ENCODE data around the gene TIPARP.

Gene TIPARP

GRCh38 chr3:156675830-156676767, 1.7 kb downstream of the TIPARP start:
- DNase-seq (ENCODE audit: low read depth in 2 of 2): peak; percentile 3 to 10

GRCh38 chr3:156676768-156677479, 2.5 kb downstream of the TIPARP start:
- peak in 1 of 2 donors; percentile 8 for DNase-seq (ENCODE audit: low read depth in 2 of 2)

GRCh38 chr3:156677536-156677935, 3.1 kb downstream of the TIPARP start:
- DNase-seq (ENCODE audit: low read depth in 2 of 2): no peak

- DNase-seq (ENCODE audit: low read depth in 2 of 2): no peak
These were observed 3.8 kb downstream of the TIPARP start for GRCh38 chr3:156678197-156678596.

GRCh38 chr3:156680243-156680914, 6.0 kb downstream of the TIPARP start:
- DNase-seq (ENCODE audit: low read depth in 2 of 2): no peak

DNA sequence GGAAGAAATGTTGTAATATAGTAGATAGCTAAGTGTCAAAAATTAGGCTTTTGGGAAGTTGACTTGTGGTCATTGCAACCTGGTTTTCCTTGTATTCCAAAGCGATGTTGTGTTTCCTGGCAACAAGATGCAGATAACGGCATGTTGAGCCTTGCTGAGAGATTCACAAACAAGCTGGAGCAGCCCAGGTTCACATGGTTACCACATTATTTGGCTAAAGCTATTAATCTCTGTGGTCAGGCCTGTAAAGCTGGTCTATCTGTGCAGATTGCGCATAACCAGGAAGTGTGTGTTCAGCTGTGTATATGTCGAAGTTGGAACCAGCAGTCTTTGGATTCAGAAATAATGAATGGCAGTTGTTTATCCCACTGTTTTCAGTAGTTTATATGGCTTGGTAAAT, 6.6 kb downstream of the TIPARP start:
- DNase-seq (ENCODE audit: low read depth in 2 of 2): no peak

DNA sequence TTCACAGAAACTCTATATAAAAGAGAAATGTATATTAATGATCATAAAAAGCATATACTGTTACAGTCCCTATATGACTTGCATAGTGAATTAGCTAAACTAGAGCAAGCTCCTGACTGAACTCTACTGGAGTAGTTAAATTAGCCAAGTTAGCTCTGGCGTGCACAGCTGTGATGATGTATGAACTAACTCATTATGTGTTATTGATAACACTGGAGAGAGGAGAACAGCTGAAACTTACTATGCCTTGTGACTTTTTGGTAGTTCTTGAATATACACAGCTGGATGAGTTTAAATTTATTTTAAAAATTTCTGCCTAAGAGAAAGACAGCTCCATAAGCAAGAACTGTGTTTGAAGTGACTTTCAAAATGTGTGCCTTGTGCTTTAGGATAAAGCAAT, 8.1 kb downstream of the TIPARP start:
- no peak for DNase-seq (ENCODE audit: low read depth in 2 of 2)

DNA sequence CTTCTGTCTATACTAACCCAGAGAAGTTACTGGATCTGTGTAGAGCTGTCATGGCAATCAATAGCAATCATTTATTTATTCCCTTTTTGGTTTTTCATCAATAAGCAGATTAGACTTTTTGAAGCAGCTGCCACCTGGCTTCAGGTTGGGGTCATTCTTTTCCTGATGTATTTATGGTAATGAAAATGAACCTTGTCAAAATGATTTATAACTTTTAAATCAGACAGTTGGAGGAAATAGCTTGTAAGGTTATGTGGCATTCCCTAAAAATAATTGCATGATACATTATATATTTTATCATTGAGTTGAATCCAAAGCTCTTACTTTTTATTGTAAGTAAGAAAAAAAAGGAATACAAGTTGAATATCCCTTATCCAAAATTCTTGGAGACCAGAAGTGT, 8.6 kb downstream of the TIPARP start:
- no peak for DNase-seq (ENCODE audit: low read depth in 2 of 2)

DNA sequence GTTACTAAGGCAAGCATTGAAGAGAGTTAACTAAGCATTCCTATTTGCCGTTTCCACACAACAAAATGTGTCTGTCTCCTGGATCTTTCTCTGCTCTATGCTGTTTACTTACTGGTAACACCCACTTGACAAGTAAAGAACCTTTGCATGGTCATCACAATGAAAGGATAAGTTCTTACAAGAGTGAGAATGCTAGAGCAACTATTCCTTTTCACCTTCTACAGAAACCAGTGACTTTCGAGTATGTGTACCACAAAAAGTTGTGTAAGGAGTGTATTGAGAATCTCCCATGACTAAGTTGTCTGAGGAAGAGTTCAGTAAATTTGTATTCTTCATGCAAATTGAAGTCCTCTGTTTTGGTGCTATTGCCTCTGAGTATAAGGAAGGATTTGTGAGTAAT, 10.8 kb downstream of the TIPARP start:
- DNase-seq (ENCODE audit: low read depth in 2 of 2): no peak

GRCh38 chr3:156685752-156686151, 11.4 kb downstream of the TIPARP start:
- no peak for DNase-seq (ENCODE audit: low read depth in 2 of 2)

DNA sequence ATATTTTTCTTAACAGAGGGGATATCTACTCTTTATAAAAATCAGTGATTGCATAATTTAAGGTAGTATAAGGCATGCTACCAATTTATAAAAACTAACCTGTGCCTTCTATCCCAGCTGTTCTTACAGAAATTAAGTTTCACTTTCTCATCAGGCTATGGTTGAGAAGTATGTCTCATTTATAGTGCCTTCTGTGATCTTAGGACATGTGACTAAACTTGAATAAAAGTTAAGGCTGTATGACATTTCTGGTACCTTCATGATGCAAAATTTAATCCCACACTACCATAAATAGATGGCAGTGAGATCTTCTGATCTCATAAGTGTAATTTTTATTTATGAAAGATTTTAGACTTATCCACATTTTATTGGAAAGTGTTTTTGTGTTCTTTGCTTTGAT, 12.6 kb downstream of the TIPARP start:
- no peak for DNase-seq (ENCODE audit: low read depth in 2 of 2)

GRCh38 chr3:156688632-156689452, 14.5 kb downstream of the TIPARP start:
- no peak for DNase-seq (ENCODE audit: low read depth in 2 of 2)

- DNase-seq (ENCODE audit: low read depth in 2 of 2): no peak
These were observed 15.2 kb downstream of the TIPARP start for GRCh38 chr3:156689608-156690007.

DNA sequence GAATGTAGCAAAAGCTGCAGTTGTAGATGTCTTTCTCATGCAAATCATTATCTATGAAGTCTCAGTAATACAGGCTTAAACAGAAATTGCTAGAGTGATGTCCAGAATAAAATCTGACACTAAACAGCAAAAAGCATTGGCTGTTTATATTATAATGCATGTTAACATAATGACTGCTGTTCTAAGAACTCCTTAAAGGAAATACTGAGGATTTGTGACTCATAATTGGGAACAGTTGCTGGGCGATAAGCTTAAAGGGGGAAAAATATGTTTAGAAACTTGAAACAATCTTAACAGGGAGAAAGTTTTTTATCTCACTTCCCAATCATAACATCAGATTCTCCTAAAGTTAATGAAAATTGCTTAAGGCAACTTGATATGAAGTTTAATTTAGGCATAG, 17.5 kb downstream of the TIPARP start:
- no peak for DNase-seq (ENCODE audit: low read depth in 2 of 2)

- DNase-seq (ENCODE audit: low read depth in 2 of 2): no peak
These were observed 18.8 kb downstream of the TIPARP start for GRCh38 chr3:156693166-156693565.

DNA sequence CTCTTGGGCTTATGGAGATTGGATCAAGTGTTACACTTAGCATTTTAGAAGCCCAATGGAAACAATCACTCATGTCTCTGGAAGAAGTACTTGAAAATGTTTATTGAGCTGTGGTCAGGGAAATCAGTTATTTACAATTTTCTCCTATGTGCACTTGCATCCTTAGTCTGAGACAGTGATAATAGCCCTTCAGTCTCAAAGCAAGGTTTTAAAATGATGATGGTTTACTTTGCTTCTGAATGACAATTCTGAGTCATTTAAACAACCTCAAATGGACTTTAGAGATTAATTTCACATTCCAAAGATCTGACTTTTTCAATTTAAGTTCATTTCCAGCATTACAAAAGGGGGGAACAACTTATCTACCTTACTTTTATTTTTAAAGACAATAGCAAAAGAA, 20.1 kb downstream of the TIPARP start:
- no peak for DNase-seq (ENCODE audit: low read depth in 2 of 2)

DNA sequence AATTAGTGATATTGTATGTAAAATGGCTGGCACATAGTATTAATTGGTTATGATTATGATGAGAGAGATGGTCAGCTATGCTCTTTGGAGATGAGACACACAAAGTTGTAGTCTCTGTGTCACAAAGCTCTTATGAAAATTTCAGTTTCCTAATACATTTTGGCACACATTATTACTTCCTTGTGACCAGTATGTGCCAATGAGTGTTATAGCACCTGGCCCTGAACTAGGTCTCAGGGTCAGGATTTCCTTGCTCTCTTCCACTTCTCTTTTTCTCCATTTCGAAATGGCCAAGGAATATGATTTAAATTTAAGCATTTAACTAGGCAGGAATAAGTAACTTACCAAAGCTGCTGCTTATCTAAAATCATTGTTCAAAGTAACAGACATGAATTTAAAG, 28.0 kb downstream of the TIPARP start:
- DNase-seq (ENCODE audit: low read depth in 2 of 2): no peak

DNA sequence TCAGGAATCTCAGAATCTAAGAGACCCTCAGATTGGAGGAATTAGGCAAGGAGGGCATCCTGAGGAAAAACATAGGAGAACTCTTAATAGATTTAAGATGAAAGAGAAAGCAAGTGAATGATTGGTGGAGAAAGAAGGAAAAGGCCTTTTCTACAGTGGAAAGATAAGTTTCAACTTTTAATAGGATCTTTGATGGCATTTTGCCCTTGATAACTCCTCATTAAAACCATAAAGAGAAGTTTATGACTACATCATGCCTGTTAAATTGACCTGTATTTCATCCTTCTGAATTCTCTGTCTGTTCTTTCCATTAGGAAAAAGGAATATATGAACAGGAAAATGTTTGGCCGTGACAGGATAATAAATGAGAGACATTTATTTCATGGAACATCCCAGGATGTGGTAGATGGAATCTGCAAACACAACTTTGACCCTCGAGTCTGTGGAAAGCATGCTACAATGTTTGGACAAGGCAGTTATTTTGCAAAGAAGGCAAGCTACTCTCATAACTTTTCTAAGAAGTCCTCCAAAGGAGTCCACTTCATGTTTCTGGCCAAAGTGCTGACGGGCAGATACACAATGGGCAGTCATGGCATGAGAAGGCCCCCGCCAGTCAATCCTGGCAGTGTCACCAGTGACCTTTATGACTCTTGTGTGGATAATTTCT, 30.1 kb downstream of the TIPARP start:
- no peak for DNase-seq (ENCODE audit: low read depth in 2 of 2)

- DNase-seq (ENCODE audit: low read depth in 2 of 2): no peak
These were observed 31.6 kb downstream of the TIPARP start for GRCh38 chr3:156705761-156706616.

DNA sequence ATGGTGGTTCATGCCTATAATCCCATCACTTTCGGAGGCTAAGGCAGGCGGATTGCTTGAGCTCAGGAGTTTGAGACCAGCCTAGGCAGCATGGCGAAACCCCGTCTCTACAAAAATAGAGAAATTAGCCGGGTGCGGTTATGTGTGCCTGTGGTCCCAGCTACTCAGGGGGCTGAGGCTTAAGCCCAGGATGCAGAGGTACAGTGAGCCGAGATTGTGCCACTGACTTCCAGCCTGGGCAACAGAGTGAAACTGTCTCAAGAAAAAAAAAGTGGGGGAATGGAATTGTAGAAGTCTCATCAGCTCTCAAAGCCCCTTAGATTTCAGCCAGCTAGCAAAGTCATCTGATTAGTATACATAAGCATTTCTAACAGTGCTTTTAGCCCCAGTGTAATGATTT, 33.2 kb downstream of the TIPARP start:
- DNase-seq (ENCODE audit: low read depth in 2 of 2): no peak
